OCI-LY1 (cell line): Measurements from ENCODE around the gene SLC46A1.

Experiments
- H2AFZ ChIP-seq: fragments of 200-600 bp; sonication (generic), shearing (Covaris generic); 2 replicates; pipeline ENCODE4 v1.6.0; 2014; ENCODE audit warnings: antibody characterized with exemption, mild to moderate bottlenecking, low read length
- H3F3A ChIP-seq: fragments of 200-600 bp; sonication (generic), shearing (Covaris generic); 2 replicates; pipeline ENCODE4 v1.6.0; 2014; ENCODE audit warnings: mild to moderate bottlenecking, antibody characterized with exemption, low read length, moderate library complexity; ENCODE audit not compliant: insufficient read depth
- H3K27ac ChIP-seq: fragments of 200-600 bp; sonication (generic); 2 replicates; pipeline ENCODE4 v1.5.1; 2014; ENCODE audit warnings: low read length, mixed run types, mild to moderate bottlenecking, low read depth; ENCODE audit not compliant: poor library complexity, severe bottlenecking
- H3K27me3 ChIP-seq: fragments of 200-600 bp; sonication (generic); 2 replicates; pipeline ENCODE4 v1.6.0; 2014; ENCODE audit warnings: antibody characterized with exemption, mild to moderate bottlenecking, low read length, moderate library complexity; ENCODE audit not compliant: insufficient read depth
- H3K36me3 ChIP-seq: fragments of 200-600 bp; sonication (generic); 2 replicates; pipeline ENCODE4 v1.6.1; 2014; ENCODE audit warnings: mild to moderate bottlenecking, antibody characterized with exemption, low read length, moderate library complexity, mixed read lengths; ENCODE audit not compliant: insufficient read depth
- H3K4me1 ChIP-seq: fragments of 200-600 bp; sonication (generic); 2 replicates; pipeline ENCODE4 v1.5.1; 2014; ENCODE audit warnings: mild to moderate bottlenecking, low read length, moderate library complexity; ENCODE audit not compliant: insufficient read depth, severe bottlenecking
- H3K4me2 ChIP-seq: fragments of 200-600 bp; sonication (generic), shearing (Covaris generic); 2 replicates; pipeline ENCODE4 v1.6.1; 2014; ENCODE audit warnings: low read length
- H3K4me3 ChIP-seq: fragments of 200-600 bp; sonication (generic); 2 replicates; pipeline ENCODE4 v1.5.1; 2014; ENCODE audit warnings: low read length, low read depth, mild to moderate bottlenecking, mixed read lengths; ENCODE audit not compliant: poor library complexity, severe bottlenecking
- H3K79me2 ChIP-seq: fragments of 200-600 bp; shearing (Covaris generic); 2 replicates; pipeline ENCODE4 v1.6.1; 2016; ENCODE audit warnings: mixed run types, low read length, mixed read lengths; ENCODE audit not compliant: insufficient read depth
- H3K9ac ChIP-seq: fragments of 200-600 bp; sonication (generic), shearing (Covaris generic); 2 replicates; pipeline ENCODE4 v1.6.1; 2014; ENCODE audit warnings: mild to moderate bottlenecking, low read length, mixed read lengths
- H3K9me2 ChIP-seq: fragments of 200-600 bp; sonication (generic), shearing (Covaris generic); 2 replicates; pipeline ENCODE4 v1.6.1; 2014; ENCODE audit warnings: low read depth, mild to moderate bottlenecking, low read length, mixed read lengths
- H3K9me3 ChIP-seq: fragments of 200-600 bp; shearing (Covaris generic); 2 replicates; pipeline ENCODE4 v1.6.1; 2014; ENCODE audit warnings: low read length, mixed read lengths
- H4K20me1 ChIP-seq: fragments of 200-600 bp; sonication (generic), shearing (Covaris generic); 2 replicates; pipeline ENCODE4 v1.6.0; 2016; ENCODE audit warnings: mild to moderate bottlenecking, low read length; ENCODE audit not compliant: insufficient read depth
- EZH2 ChIP-seq: fragments of 200-600 bp; sonication (generic), shearing (Covaris generic); IDR thresholded peaks from 2 replicates; pipeline ENCODE4 v1.8.0; 2017; ENCODE audit warnings: borderline replicate concordance, mixed run types, mild to moderate bottlenecking, antibody characterized with exemption, low read length, moderate library complexity, mixed read lengths
- TF ChIP-seq, protein P1 (sequence below): fragments of 200-600 bp; sonication (generic), shearing (Covaris generic); IDR thresholded peaks from 2 replicates; pipeline ENCODE4 v1.5.1; 2017; ENCODE audit warnings: mild to moderate bottlenecking, antibody characterized with exemption, low read length, moderate library complexity, mixed read lengths

SLC46A1 gene

DNA sequence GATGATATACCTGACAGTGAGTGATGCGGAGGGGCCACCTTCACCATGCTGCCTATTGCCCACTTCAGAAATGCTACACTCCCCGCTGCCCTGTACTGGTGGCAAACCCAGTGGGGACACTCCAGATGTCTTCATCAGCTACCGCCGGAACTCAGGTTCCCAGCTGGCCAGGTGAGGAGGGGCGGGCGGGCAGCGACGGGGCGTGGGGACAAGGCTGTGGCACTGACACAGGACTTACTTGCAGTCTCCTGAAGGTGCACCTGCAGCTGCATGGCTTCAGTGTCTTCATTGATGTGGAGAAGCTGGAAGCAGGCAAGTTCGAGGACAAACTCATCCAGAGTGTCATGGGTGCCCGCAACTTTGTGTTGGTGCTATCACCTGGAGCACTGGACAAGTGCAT, 17.9 kb downstream of the SLC46A1 start:
- H3K4me2 ChIP-seq: no peak overlapping the region
- no peaks in the 10 kb centered on the region for H3K36me3 ChIP-seq
- no peaks in the 10 kb centered on the region for H3K9me2 ChIP-seq
- no peak for TF ChIP-seq EZH2
- TF ChIP-seq, protein P1, sequence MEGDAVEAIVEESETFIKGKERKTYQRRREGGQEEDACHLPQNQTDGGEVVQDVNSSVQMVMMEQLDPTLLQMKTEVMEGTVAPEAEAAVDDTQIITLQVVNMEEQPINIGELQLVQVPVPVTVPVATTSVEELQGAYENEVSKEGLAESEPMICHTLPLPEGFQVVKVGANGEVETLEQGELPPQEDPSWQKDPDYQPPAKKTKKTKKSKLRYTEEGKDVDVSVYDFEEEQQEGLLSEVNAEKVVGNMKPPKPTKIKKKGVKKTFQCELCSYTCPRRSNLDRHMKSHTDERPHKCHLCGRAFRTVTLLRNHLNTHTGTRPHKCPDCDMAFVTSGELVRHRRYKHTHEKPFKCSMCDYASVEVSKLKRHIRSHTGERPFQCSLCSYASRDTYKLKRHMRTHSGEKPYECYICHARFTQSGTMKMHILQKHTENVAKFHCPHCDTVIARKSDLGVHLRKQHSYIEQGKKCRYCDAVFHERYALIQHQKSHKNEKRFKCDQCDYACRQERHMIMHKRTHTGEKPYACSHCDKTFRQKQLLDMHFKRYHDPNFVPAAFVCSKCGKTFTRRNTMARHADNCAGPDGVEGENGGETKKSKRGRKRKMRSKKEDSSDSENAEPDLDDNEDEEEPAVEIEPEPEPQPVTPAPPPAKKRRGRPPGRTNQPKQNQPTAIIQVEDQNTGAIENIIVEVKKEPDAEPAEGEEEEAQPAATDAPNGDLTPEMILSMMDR: no peak
- H3K27ac ChIP-seq: no peak overlapping the region
- H4K20me1 ChIP-seq: no peaks in the 10 kb centered on the region
- no peaks in the 10 kb centered on the region for H3F3A ChIP-seq
- H3K4me1 ChIP-seq: no peaks in the 10 kb centered on the region
- peaks cover 10% of the 10 kb centered on the region; the same call in 1 of the 2 replicates for H3K27me3 ChIP-seq
- H3K79me2 ChIP-seq: no peaks in the 10 kb centered on the region
- H3K9me3 ChIP-seq: no peaks in the 10 kb centered on the region
- no peak overlapping the region for H2AFZ ChIP-seq
- no peak overlapping the region for H3K9ac ChIP-seq
- H3K4me3 ChIP-seq: no peak overlapping the region

- H3K4me1 ChIP-seq: no peaks in the 10 kb centered on the region
- H3K27ac ChIP-seq: no peak overlapping the region
- H3F3A ChIP-seq: no peaks in the 10 kb centered on the region
- H2AFZ ChIP-seq: no peak overlapping the region
- peaks cover 10% of the 10 kb centered on the region; the same call in 1 of the 2 replicates for H3K27me3 ChIP-seq
- no peaks in the 10 kb centered on the region for H3K9me2 ChIP-seq
- no peaks in the 10 kb centered on the region for H3K36me3 ChIP-seq
- H3K79me2 ChIP-seq: no peaks in the 10 kb centered on the region
- H3K9ac ChIP-seq: no peak overlapping the region
- TF ChIP-seq, protein P1: no peak
- TF ChIP-seq EZH2: no peak
- H3K9me3 ChIP-seq: no peaks in the 10 kb centered on the region
- no peak overlapping the region for H3K4me2 ChIP-seq
- no peaks in the 10 kb centered on the region for H4K20me1 ChIP-seq
- H3K4me3 ChIP-seq: no peak overlapping the region
Observed at GRCh38 chr17:28386391-28386790, 19.6 kb downstream of the SLC46A1 start.

DNA sequence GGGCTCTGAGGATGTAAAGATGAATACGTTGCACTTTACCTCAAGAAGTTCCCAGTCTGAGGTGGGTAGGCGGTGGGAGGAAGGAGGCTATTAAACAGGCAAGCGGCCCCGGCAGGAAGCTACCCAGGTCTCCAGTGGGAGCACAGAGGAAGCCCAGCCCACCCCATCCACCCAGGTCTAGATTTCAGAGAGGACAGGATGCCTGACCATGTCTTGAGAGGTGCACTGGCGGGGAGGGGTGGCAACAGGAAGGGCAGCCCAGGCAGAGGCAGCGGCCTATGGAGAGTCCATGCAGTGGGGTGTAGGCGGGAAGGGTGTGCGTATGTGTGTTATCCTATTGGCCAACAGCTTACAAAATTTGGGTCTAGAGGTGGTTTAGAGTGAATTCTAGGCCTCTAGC, 20.6 kb downstream of the SLC46A1 start:
- Histone ChIP-seq H3K79me2 (no peaks in the 10 kb centered on the region), H3K27me3 (peaks cover 10% of the 10 kb centered on the region; the same call in 1 of the 2 replicates), H3K36me3 (no peaks in the 10 kb centered on the region), H3K27ac (no peak overlapping the region), H3K4me2 (no peak overlapping the region), H3K4me1 (no peaks in the 10 kb centered on the region), H3K9me3 (no peaks in the 10 kb centered on the region), H3K9me2 (no peaks in the 10 kb centered on the region), H3K9ac (no peak overlapping the region), H3F3A (no peaks in the 10 kb centered on the region), H4K20me1 (no peaks in the 10 kb centered on the region), H2AFZ (no peak overlapping the region), H3K4me3 (no peak overlapping the region)
- TF ChIP-seq EZH2: no peak
- TF ChIP-seq, protein P1: no peak
